HG02759 (cell line): ENCODE measurements around the gene TVP23A.
"Not testable (repeated sequence)": the region's sequence is repeated elsewhere in the genome, so short reads cannot be mapped to it uniquely, and the experiment has no call there.

Experiments used
- ATAC-seq: cut with Tn5 transposase; IDR thresholded peaks from one replicate; pipeline ENCODE4 v1.9.1; 2021; ENCODE audit warnings: mild to moderate bottlenecking, moderate library complexity; ENCODE audit not compliant: unreplicated experiment

TVP23A gene

GRCh38 chr16:10806698-10807097 lies 11.9 kb downstream of the TVP23A start:
- no peak for ATAC-seq

- ATAC-seq: no peak
Observed at GRCh38 chr16:10805334-10805733, 13.3 kb downstream of the TVP23A start.

- no peak for ATAC-seq
Observed at GRCh38 chr16:10799736-10800135, 18.9 kb downstream of the TVP23A start.

GRCh38 chr16:10791048-10791447 lies 27.5 kb downstream of the TVP23A start:
- peak; percentile 70 for ATAC-seq

- ATAC-seq: not testable (repeated sequence)
Observed at GRCh38 chr16:10788630-10789029, 30.0 kb downstream of the TVP23A start.

GRCh38 chr16:10787304-10787703 lies 31.3 kb downstream of the TVP23A start:
- ATAC-seq: no peak

- ATAC-seq: no peak
Observed at GRCh38 chr16:10782628-10783027, 36.0 kb downstream of the TVP23A start.

- peak; percentile 35 for ATAC-seq
Observed at GRCh38 chr16:10780628-10781027, 38.0 kb downstream of the TVP23A start.

- ATAC-seq: not testable (repeated sequence)
Observed at GRCh38 chr16:10779908-10780307, 38.7 kb downstream of the TVP23A start.

GRCh38 chr16:10777356-10777755 lies 41.2 kb downstream of the TVP23A start:
- ATAC-seq: no peak

- ATAC-seq: not testable (repeated sequence)
Observed at GRCh38 chr16:10776923-10777322, 41.7 kb downstream of the TVP23A start.

GRCh38 chr16:10776280-10776679 lies 42.3 kb downstream of the TVP23A start:
- ATAC-seq: peak; percentile 70

- ATAC-seq: no peak
Observed at GRCh38 chr16:10770907-10771306, 47.7 kb downstream of the TVP23A start.

- ATAC-seq: no peak
Observed at GRCh38 chr16:10769381-10769780, 49.2 kb downstream of the TVP23A start.

GRCh38 chr16:10767127-10767526 lies 51.5 kb downstream of the TVP23A start:
- no peak for ATAC-seq

GRCh38 chr16:10765772-10766171 lies 52.8 kb downstream of the TVP23A start:
- peak; percentile 79 for ATAC-seq

- ATAC-seq: no peak
Observed at GRCh38 chr16:10763456-10763855, 55.1 kb downstream of the TVP23A start.

GRCh38 chr16:10762336-10763016 lies 56.1 kb downstream of the TVP23A start:
- ATAC-seq: no peak

- ATAC-seq: no peak
Observed at GRCh38 chr16:10761373-10761772, 57.2 kb downstream of the TVP23A start.

GRCh38 chr16:10760858-10761257 lies 57.7 kb downstream of the TVP23A start:
- ATAC-seq: no peak

GRCh38 chr16:10756574-10756973 lies 62.0 kb downstream of the TVP23A start:
- ATAC-seq: no peak

- ATAC-seq: no peak
Observed at GRCh38 chr16:10754941-10755340, 63.7 kb downstream of the TVP23A start.

GRCh38 chr16:10753670-10754069 lies 64.9 kb downstream of the TVP23A start:
- no peak for ATAC-seq
